ENCODE measurements around the gene CEP295NL. TPM values are rescaled to one million over a fixed set of nuclear protein-coding genes. Genes with fewer than 3 reads are reported as not detected.
"Not testable (repeated sequence)": the region's sequence is repeated elsewhere in the genome, so short reads cannot be mapped to it uniquely, and the experiment has no call there.

The CEP295NL gene, protein sequence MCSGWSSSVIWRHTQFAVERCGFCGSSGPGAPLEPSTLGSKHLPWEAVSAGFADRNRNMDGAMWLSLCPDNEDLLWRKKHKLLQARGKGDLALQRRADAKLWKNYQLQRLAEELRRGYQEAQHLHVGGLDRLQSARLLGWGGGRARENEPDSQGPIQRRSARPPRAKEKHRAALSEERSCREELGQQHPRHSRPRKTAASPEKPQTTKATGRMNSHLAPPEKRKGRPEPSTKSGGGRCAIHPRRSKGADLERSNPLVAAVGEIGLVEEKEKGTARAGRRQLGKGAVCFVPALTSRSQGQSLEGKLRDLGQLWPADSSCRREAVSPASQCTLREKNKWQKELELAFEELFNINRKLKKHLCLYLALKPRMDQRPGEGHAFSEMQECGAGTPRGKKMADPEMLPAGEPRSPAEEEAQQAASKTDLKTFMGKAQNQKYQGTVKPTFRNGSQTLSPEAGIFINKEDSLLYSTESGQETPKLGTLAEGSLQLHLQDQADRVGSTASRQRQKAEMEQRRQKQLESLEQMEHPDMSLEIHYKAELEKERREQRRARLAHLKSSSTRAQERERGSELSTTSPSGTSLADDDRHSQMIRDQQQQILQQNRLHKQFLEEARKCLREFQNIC
- total RNA-seq, result 0.22 TPM in 1 of 2 replicates, not detected in the other

DNA sequence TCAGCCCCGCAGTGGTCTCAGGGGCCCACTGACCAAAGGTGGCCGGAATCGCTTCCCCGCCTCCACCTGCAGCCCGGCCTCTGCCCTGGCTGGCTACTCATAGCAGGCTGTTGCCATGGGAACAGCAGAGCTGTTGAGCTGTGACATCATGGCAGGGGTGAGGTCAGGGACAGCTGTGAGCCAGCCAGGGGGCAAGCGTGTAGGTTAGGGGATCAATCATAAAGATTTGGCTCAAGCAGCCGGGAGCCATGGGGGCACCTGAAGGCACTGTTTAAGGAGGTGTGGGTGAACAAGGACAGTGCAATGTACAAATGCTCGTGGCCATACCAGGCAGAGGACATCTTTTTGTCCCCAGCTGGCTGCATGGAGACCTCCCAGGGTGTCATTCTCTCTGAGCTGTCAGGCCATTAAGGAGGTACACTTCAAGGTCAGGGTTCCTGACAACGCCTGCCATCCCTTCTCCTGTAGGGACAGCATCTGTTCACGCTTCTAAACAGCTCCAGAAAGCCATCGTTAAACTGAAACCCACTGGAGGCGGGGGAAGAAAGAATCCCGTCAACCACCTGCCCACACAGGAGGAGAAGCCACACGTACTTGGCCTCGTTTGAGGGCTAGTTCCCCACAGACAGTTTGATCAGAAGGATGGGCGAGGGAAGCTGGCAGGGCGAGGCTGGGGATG lies at the start of gene CEP295NL:
Gene CEP295NL (minus strand): TSS at position 101 of the 679 bp plus-strand sequence. CDS start 1,373 bp downstream, outside the sequence.
- intact Hi-C loops (cut with micrococcal nuclease), result no loop called here

DNA sequence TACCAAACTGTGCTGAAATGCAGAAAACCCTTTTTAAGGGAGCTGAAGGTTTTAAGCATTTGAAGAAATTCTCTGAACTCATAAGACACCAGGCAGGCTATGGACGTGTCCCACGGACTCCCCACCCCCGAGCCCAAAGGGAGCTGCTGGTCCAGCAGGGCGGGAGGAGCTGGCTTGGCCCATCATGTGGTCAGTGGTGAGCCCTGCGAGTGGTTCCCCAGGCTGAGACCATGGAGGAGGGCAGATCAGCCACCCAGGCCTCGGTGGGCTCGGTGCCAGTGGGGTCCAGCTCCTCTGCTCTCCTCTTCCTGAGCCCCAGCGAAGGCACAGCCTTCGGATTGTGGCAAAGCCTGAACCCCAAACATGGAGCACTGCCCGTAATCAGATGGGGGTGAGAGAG lies 49.7 kb upstream of the CEP295NL start:
- intact Hi-C loops (cut with micrococcal nuclease), result no loop called here

DNA sequence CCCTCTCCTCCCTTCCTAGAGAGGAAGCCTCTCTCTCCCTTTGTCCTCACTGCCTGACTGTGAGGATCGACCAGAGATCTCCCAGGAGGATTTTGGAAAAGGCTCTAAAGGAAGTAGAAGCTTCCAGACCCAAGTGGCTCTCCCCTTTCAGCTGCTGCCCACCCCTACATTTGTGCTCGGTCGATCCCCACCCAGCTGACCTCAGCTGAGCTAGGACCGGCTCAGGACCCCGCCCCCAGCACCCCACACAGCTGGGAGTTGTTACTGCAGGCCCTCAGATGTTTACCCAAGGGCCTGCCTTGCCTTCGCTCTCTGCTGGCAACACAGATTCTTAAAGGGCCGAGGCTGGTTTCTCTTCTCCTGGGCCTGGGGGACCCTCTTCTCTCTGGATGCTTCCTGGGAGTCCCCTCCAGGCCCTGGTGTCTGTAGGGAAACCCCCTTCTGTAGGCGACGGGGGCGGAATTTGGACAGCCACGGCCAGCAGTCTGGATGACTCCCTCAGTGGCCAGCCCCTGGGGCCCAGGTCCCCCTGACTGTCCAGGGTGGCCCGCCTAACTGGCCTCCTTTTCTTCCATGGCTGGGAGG lies 49.1 kb upstream of the CEP295NL start:
- intact Hi-C loops (cut with micrococcal nuclease), result no loop called here

DNA sequence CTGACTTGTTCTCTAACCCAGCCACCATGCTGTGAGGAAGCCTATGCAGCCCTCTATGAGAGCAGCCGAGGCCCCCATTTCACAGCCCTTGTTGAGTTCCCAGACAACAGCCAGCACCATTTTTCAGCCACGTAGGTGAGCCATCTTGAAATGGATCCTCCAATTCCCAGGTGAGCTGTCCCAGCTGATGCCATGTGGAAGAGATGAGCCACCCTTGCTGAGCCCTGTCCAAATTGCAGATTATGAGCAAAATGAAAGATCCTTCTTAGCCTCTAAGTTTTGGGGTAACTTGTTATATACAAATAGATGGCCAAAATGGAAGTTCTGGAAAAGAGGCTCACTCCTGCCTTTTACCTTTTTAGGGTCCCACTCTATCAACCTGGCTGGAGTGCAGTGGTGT lies 47.9 kb upstream of the CEP295NL start:
- intact Hi-C loops (cut with micrococcal nuclease), result no loop called here

DNA sequence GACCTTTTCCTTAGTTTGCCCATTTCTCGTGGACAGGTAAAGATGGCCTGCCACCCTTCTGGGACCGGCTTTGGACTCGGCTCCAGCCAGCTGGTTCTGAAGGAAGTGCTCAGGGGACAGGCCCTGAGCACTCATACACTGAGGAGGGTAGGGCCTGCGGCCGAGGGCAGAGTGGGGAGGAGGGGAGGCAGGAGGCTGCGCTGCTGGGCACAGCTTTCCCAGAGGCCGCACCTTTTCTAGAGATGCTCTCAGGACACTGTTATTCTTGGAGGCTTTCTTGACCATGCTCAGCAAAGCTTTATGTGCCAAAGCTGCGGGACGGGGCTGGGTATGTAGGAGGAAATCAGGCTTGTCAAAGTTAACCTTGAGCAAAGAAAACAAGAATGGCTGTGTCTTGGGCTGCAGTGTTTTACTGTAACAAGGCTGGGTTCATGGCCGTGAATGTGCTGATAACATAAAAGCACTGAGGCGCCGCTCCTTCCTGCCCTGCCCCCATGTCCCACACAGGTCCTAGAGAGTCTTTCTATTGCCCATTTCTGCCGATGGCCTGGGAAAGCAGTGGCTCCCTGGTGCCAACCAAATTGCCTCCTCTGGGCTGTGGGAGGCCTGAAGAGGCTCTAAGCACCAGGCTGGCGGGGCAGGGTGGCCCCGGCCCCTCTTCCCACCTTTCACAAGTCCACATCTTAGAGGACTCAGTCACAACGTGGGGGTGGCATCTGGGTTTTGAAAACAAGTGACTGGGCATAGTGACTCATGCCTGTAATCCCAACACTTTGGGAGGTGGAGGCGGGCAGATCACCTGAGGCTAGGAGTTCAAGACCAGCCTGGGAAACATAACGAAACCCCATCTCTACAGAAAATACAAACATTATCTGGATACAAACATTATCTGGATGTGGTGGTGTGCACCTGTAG lies 44.5 kb upstream of the CEP295NL start:
- intact Hi-C loops (cut with micrococcal nuclease), result no loop called here

DNA sequence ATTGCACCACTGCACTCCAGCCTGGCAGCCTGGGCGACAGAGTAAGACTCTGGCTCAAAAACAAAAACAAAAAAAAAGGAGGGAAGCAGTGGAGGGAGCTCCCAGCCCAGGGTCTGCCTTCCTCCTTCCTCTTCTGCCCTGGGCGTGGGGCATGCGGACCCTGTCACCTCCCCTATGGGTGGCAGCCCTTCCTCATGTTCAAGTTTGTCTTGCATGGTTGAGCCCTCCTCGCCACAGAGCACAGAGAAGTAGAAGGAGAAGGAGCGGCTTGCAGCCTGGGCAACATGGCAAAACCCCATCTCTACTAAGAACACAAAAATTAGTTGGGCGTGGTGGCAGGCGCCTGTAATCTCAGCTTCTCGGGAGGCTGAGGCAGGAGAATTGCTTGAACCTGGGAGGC lies 43.6 kb upstream of the CEP295NL start:
- intact Hi-C loops (cut with micrococcal nuclease), result no loop called here

DNA sequence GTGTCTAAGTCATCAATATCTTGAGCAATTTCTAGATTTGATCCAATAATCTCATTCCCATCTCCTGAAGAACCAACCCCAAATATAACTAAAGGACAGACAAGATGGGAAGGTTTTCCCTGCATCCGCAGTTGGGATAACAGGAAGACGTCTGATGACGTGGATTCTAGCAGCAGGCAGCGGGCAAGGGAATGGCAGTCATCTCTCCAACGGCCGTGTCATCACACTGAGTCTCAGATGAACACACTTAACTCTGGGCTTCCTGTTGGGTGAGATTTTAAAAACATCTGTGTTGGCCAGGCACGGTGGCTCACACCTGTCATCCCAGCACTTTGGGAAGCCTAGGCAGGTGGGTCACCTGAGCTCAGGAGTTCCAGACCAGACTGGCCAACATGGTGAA lies 43.1 kb upstream of the CEP295NL start:
- intact Hi-C loops (cut with micrococcal nuclease), result no loop called here

DNA sequence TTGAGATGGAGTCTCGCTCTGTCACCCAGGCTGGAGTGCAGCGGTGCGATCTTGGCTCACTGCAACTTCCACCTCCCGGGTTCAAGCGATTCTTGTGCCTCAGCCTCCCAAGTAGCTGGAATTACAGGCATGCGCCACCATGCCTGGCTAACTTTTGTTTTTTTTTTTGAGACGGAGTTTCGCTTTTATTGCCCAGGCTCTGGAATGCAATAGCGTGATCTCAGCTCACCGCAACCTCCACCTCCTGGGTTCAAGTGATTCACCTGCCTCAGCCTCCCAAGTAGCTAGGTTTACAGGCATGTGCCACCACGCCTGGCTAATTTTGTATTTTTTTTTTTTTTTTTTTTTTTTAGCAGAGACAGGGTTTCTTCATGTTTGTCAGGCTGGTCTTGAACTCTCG lies 42.5 kb upstream of the CEP295NL start:
- intact Hi-C loops (cut with micrococcal nuclease), result not testable (repeated sequence)

DNA sequence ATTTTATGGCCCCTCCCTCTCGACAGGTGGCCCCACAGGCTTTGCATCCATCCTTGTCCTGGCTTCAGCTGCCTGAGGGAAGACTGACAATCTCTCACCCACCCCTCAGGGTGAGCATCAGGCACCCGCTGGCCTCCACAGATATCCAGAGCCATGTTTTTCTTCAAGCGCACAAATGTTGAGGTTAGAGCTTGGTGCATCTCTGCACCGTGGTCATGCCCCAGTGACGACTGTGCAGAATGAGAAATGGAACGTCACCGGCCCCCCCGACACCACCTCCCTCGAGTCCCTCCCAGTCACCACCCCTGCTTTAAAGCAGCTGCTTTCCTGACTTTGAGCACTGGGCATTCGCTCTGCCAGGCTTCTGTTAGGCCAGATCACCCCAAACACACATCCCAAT lies 42.0 kb upstream of the CEP295NL start:
- intact Hi-C loops (cut with micrococcal nuclease), result no loop called here

DNA sequence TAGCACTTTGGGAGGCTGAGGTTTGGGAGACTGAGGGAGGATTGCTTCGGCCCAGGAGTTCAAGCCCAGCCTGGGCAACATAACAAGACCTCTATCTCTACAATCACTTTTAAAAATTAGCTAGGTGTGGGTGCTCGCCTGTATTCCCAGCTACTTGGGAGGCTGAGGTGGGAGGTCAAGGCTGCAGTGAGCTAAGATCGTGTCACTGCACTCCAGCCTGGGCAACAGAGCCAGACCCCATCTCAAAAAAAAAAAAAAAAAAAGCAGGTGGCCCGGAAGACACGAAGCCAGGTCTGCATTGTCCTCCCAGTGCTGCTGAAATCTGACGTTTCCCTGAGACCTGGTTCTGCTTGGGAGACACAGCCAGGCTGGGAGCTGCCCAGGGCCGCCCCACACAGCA lies 41.0 kb upstream of the CEP295NL start:
- intact Hi-C loops (cut with micrococcal nuclease), result no loop called here

DNA sequence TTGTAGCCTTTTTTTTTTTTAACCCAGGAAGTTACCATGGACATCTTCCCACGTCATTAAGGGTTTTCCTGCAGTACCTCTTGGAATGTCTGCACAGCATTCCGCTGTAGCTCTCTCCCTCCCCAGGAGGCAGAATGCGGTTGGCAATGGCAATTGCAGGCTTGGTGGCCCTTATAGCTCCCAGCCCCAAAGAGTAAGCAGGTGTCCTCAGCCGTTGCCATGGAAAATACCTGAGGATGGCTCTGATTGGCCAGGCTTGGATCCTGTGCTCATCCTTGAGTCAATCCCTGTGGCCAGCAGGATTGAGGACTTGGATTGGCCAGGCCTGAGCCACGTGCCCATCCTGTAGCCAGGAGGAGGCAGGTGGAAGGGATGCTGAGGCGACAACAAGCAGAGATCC lies 37.7 kb upstream of the CEP295NL start:
- intact Hi-C loops (cut with micrococcal nuclease), result no loop called here

DNA sequence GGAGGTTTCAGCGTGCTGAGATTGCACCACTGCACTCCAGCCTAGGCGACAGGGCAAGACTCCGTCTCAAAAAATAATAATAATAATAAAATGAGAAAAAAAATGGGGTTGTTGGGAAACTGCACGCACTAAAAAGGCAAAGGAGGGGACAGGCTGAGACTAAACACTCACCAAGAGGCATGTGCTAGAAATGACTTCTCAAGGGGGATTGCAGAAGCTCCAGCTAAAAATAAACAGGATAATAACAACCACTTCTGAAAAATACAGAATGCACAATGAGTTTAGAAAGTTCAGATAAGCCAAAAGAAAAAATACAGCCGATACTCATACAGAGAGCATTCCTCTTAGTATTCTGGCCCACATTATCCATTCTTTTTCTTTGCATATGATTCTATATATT lies 37.3 kb upstream of the CEP295NL start:
- intact Hi-C loops (cut with micrococcal nuclease), result no loop called here

DNA sequence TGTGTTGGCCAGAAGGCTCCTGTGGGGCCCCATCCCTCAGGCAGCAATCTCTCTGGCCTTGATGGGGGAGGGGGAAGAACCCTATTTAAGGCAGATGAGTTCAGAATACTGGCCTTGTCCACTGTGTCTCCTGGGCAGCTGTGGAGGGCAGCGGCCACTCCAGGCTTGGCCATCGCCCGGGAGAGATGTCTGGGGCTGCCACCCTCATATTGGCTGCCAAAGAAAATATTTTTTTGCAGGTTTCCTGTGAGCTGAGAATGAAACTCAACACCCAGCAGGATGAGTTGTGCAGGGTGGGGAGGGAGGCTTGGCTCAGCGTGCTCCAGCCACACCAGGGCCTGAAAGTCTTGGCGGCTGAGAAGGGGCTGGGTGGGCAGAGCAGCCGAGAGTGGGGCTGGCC lies 36.6 kb upstream of the CEP295NL start:
- intact Hi-C loops (cut with micrococcal nuclease), result no loop called here

DNA sequence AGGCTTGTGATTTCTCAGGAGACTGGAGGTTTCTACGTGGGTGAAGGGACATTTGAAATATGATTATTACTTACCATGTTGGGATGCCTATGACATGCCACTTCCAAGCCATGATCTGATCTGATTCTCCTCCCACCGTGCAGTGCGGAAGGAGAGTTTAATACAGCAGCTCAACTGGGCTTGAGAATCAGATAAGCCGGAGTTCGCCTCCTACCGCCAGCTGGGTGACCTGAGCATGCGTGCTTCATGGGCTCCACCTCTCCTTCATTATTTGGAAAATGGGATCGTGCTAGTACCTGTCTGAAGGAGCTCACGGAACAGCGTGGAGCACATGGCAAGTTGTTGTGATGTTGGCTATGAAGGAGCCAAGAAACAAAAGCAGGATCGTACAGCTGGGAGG lies 34.6 kb upstream of the CEP295NL start:
- intact Hi-C loops (cut with micrococcal nuclease), result no loop called here

DNA sequence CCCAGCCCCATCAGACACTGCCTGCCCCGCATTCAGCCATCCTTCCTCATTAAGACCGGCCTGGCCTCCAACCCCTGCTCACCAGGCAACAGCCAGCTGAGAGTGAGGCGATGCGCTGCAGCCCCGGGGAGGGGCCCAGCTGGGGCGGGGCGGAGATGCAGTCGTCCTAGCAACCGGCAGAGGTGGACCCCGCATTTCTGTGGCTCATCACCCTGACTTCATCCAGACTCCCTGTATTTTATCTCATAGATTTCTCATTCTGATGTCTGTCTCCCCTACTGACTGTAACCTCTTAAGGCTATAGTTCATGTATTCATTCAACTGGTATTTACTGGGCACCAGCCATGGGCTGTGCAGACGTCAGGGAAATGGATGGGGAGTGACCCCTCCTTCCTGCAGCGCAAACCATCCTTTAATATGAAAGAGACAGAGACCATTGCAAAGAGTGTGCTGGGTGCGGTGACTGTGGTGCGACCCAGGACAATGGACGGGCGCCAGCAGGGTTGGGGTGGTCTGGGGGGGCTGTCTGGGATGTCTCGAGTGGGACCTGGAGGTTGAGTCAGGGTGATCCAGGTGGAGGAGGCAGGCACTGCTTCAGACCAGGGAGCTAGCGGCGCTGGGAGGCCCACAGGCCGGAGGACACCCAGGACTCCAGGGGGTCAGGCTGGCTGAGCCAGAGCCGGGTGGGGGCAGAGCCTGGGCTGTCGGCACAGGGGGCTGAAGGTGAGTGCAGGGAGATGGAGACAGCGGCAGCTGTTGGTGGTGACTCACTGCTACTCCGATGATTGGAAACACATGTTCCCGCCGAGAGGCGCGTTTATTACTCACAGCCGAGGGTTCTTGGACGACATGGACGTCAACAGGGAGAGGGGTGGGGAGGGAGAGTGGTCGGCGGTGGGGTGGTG lies 32.7 kb upstream of the CEP295NL start:
- intact Hi-C loops (cut with micrococcal nuclease), result no loop called here

DNA sequence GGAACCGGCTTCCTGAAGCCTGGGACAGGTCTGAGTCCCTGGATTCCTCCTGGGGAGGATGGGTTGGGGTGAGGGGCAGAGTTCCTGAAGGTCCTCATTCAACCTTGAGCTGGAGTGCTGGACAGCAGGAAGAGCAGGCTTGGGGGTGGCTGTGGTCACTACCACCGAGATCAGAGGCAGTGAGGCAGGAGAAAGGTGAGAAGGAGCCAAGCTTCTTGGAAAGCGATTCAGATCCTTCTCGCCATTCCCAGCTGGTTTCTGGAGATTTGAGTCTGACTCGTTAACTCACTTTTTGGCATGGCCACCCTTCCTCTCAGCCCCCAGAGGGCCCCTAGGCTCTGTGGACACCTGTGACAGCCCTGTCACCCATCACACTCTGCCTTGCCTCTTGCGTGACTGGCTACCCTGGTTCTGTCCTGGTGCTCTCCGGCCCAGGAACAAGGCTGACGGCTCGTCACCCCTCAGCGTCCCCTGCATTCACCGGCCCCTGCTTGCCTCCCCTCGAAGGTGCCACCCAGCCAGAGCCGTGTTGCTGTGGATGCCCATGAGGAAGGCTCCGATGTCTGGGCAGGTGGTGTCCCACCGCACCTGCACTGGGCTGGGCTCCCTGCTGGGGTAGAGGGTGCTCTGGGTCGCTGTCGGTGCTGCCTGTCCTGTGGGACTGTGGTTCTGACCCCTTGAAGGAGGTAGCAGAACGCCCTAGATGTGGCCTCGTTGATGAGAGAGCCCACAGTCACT lies 31.8 kb upstream of the CEP295NL start:
- intact Hi-C loops (cut with micrococcal nuclease), result no loop called here

DNA sequence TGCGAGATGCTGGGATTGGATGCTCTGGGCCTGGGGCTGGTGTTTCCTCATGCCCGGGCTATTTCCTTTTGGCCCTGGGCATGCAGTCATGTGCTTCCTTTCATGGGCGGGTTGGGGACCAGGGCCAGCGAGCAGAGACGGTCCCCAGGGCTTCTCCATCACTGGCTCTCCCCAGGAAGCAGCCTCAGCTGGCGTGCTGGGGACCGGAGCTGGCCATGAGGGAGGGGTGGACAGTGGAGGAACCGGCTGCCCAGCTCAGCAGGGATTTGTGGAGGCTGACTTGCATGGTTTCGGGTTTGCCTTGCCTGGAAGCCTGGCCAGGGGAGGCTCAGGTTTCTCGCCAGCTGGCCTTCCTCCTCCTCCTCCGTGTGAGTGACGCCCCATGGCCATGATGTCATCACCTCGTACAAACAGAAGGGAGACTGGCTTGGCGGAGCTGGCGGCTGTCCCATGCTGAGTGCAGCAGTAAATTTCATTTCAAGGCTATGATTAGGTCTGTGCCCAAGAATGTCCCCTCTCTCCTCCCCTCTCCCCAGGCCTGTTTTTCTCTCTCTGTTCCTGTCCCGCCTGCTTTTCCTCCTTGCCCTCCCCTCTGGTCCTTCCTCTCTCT lies 31.1 kb upstream of the CEP295NL start:
- intact Hi-C loops (cut with micrococcal nuclease), result no loop called here

DNA sequence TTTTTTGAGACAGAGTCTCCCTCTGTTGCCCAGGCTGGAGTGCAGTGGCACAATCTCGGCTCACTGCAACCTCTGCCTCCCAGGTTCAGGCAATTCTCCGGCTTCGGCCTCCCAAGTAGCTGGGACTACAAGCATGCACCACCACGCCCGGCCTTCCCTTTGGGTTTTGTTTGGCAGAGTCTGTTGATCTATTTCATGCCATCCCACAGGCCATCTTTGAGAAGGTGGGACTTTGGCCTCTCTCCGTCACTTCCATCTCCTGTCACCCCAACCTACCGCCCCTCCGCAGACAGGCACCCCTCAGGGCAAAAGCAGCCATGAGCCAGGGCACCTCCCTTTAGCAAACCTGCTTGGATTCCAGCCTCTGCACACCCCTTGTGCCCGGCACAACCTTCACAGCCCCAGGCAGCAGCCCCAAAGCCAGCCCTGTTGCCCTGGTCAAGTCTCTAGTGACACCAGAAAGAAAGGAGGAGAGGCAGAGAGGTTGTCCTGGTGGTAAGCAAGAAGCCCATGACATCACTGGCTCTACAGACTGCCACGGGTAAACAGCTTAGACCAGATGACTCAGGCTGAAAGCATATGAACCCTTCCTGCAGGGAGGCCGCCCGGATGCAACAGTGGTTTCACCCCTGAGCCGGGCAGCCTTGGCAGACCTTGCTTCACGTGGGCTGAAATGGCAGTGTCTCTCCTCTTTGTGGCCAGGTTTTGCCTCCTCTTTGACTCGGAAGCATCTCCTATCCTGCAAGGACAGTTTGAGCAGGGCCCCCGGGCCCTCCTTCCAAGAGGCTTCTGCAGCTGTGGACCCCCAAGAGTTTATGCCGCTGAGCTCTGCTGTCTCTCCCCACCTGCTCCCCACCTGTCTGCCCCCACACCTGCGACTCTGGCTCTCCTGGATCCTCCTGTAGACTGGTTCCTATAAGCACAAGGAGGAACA lies 30.3 kb upstream of the CEP295NL start:
- intact Hi-C loops (cut with micrococcal nuclease), result no loop called here

Measured in T-helper 1 cell treated with Interleukin-12 subunit alpha and Interleukin-12 subunit beta and Interleukin-4 antibody, amounts not matched to agents 30 ng/mL and 1 ng/mL, for 36 hours (primary cell).